K562 (cell line): ENCODE data around the gene NEMP1. TPM values are rescaled to one million over a fixed set of nuclear protein-coding genes. Genes with fewer than 3 reads are reported as not detected.

ENCODE experiments used
- ATAC-seq: fragments of 200-7000 bp; cut with Tn5 transposase; 3 replicates; pipeline ENCODE4 v1.9.1; 2020; ENCODE audit warnings: moderate library complexity
- BruUV-seq: library from RNA; stranded (reverse); fragments of 400-500 nt; replicated peaks from 2 replicates; lab custom pipeline; 2021; lab: Mats Ljungman, UMichigan
- CTCF ChIA-PET: fragments of 300-600 bp; formaldehyde crosslinking; extraction: SDS; loops from one replicate; lab custom pipeline; 2021; ENCODE audit warnings: low intra/inter-chr PET ratio; lab: Yijun Ruan, JAX
- POLR2A ChIA-PET: fragments of 300-600, 350-650 bp; sonication (Branson Sonifier 250); formaldehyde crosslinking; extraction: SDS; loops from one replicate; lab custom pipeline; 2021; ENCODE audit warnings: antibody characterized with exemption, inconsistent platforms; lab: Yijun Ruan, JAX
- DNase-seq, 4 experiments: peaks; one replicate each; pipeline versions ENCODE4 v3.0.0 to v3.0.0-alpha.2; 2011 to 2018; ENCODE audit warnings: low spot score in 3 of 4, mixed read lengths in 3 of 4; ENCODE audit errors: extremely low read depth in 1 of 4
- FAIRE-seq: peaks from 2 replicates; lab custom pipeline; 2011; peaks lifted over from hg19 to GRCh38; lab: Jason Lieb, UNC
- H2AFZ ChIP-seq: 2 replicates; pipeline ENCODE4 v1.6.0; 2011; ENCODE audit warnings: low read depth, low read length, control low read depth, inconsistent platforms
- H3K27ac ChIP-seq: fragments of 200-600 bp; 3 replicates; pipeline ENCODE4 v1.8.0; 2011; ENCODE audit warnings: low read depth, mild to moderate bottlenecking, control low read depth, inconsistent platforms, low read length, moderate library complexity, mixed read lengths; ENCODE audit errors: extremely low read depth
- H3K27me3 ChIP-seq, 2 experiments: fragments of 300-600 bp in 1 of 2; 2 replicates in 1 of 2; 3 replicates in 1 of 2; pipeline versions ENCODE4 v1.6.0 to v1.8.0; 2011; ENCODE audit warnings: inconsistent platforms in 2 of 2, low read length in 2 of 2, mild to moderate bottlenecking in 1 of 2, mixed read lengths in 1 of 2, moderate library complexity in 1 of 2; ENCODE audit not compliant: control insufficient read depth in 2 of 2, insufficient read depth in 2 of 2
- H3K36me3 ChIP-seq: fragments of 300-600 bp; 3 replicates; pipeline ENCODE4 v1.8.0; 2011; ENCODE audit warnings: mild to moderate bottlenecking, low read length, inconsistent platforms; ENCODE audit not compliant: control insufficient read depth, insufficient read depth
- H3K4me1 ChIP-seq, 2 experiments: fragments of 200-600 bp in 1 of 2; replicated peaks in 1 of 2; 2 replicates in 1 of 2; 3 replicates in 1 of 2; pipeline versions ENCODE4 v1.5.1 to v1.8.0; 2011; ENCODE audit warnings: inconsistent platforms in 2 of 2, low read length in 2 of 2, mild to moderate bottlenecking in 1 of 2, mixed read lengths in 1 of 2, moderate library complexity in 1 of 2; ENCODE audit not compliant: control insufficient read depth in 2 of 2, insufficient read depth in 2 of 2
- H3K4me2 ChIP-seq: 2 replicates; pipeline ENCODE4 v1.6.1; 2011; ENCODE audit warnings: low read length, control low read depth, inconsistent platforms, mixed read lengths; ENCODE audit not compliant: insufficient read depth
- H3K4me3 ChIP-seq: fragments of 200-600 bp; sonication (generic), shearing (Covaris generic); 2 replicates; pipeline ENCODE4 v1.5.1; 2016; ENCODE audit warnings: control low read depth, inconsistent platforms
- H3K79me2 ChIP-seq: fragments of 200-600 bp; 3 replicates; pipeline ENCODE4 v1.8.0; 2011; ENCODE audit warnings: low read length, inconsistent platforms; ENCODE audit not compliant: control insufficient read depth, insufficient read depth
- H3K9ac ChIP-seq, 2 experiments: 2 replicates each; pipeline versions ENCODE4 v1.6.0 to v1.6.1; 2011; ENCODE audit warnings: low read depth in 2 of 2, low read length in 2 of 2, control low read depth in 1 of 2, inconsistent platforms in 1 of 2, mild to moderate bottlenecking in 1 of 2, mixed read lengths in 1 of 2; ENCODE audit not compliant: insufficient read depth in 1 of 2
- H3K9me1 ChIP-seq: one replicate; pipeline ENCODE4 v1.6.0; 2011; ENCODE audit warnings: inconsistent platforms, mild to moderate bottlenecking, low read length, moderate library complexity; ENCODE audit not compliant: control insufficient read depth, insufficient read depth
- H3K9me3 ChIP-seq: replicated peaks from 2 replicates; pipeline ENCODE4 v1.5.1; 2011; ENCODE audit warnings: low read depth, low read length, inconsistent platforms; ENCODE audit not compliant: control insufficient read depth, insufficient read depth
- H4K20me1 ChIP-seq: replicated peaks from 2 replicates; pipeline ENCODE4 v1.6.1; 2011; ENCODE audit warnings: low read length, inconsistent platforms, mixed read lengths; ENCODE audit not compliant: control insufficient read depth, insufficient read depth
- ARNT ChIP-seq, 2 experiments: fragments of 450-650 bp; IDR thresholded peaks; 2 replicates each; pipeline ENCODE4 v1.6.1; 2016; ENCODE audit warnings: mild to moderate bottlenecking in 1 of 2
- CBFA2T2 ChIP-seq: fragments of 450-650 bp; conservative IDR thresholded peaks from 2 replicates; pipeline ENCODE4 v1.6.1; 2017; ENCODE audit warnings: mild to moderate bottlenecking
- CBFB ChIP-seq: sonication (generic); formaldehyde crosslinking; IDR thresholded peaks from 2 replicates; pipeline ENCODE4 v1.4.0; 2020; ENCODE audit warnings: mild to moderate bottlenecking, missing genetic modification reagents
- EP300 ChIP-seq: IDR thresholded peaks from 2 replicates; pipeline ENCODE4 v1.6.1; 2012; ENCODE audit warnings: low read length, improper control_type of control experiment
- FOXK2 ChIP-seq, 2 experiments: fragments of 450-650 bp; IDR thresholded peaks in 1 of 2; conservative IDR thresholded peaks in 1 of 2; 2 replicates each; pipeline ENCODE4 v1.6.1; 2016; ENCODE audit warnings: low read depth in 2 of 2, mild to moderate bottlenecking in 1 of 2
- FOXO4 ChIP-seq: fragments of 450-650 bp; formaldehyde crosslinking; IDR thresholded peaks from 2 replicates; pipeline ENCODE4 v1.4.0; 2020; ENCODE audit warnings: mild to moderate bottlenecking, moderate library complexity
- HDAC1 ChIP-seq, 2 experiments: fragments of 450-650 bp; IDR thresholded peaks; 2 replicates each; pipeline ENCODE4 v1.6.1; 2016 to 2017; ENCODE audit warnings: inconsistent platforms in 1 of 2, mild to moderate bottlenecking in 1 of 2, moderate library complexity in 1 of 2
- HDAC2 ChIP-seq: fragments of 450-650 bp; IDR thresholded peaks from 2 replicates; pipeline ENCODE4 v1.6.1; 2016; ENCODE audit warnings: mild to moderate bottlenecking
- KDM2B ChIP-seq: fragments of 250-450 bp; sonication (Bioruptor Pico); IDR thresholded peaks from 2 replicates; pipeline ENCODE4 v1.8.0; 2021; ENCODE audit warnings: mild to moderate bottlenecking, moderate library complexity
- KHSRP ChIP-seq: fragments of 450-650 bp; IDR thresholded peaks from 2 replicates; pipeline ENCODE4 v1.6.1; 2017
- MTA3 ChIP-seq: fragments of 450-650 bp; formaldehyde crosslinking; IDR thresholded peaks from 2 replicates; pipeline ENCODE4 v1.6.1; 2017; ENCODE audit warnings: mild to moderate bottlenecking, borderline replicate concordance
- RBM34 ChIP-seq: fragments of 200-400 bp; formaldehyde crosslinking; IDR thresholded peaks from 2 replicates; pipeline ENCODE4 v1.6.1; 2018; ENCODE audit warnings: low read length, borderline replicate concordance; ENCODE audit not compliant: insufficient read depth
- TBP ChIP-seq: optimal IDR thresholded peaks from 2 replicates; pipeline ENCODE3; 2011; ENCODE audit warnings: low read depth, low read length, improper control_type of control experiment
- ZFX ChIP-seq: sonication (generic); formaldehyde crosslinking; IDR thresholded peaks from 2 replicates; pipeline ENCODE4 v1.8.0; 2022; ENCODE audit warnings: mild to moderate bottlenecking, missing genetic modification reagents, moderate library complexity
- ZNF592 ChIP-seq: fragments of 450-650 bp; IDR thresholded peaks from 2 replicates; pipeline ENCODE4 v1.6.1; 2017; ENCODE audit warnings: antibody characterized with exemption, mild to moderate bottlenecking
- WGBS: fragments of 100-300 bp; shearing (Covaris generic); methylation state at CpG from one replicate; pipeline ENCODE4 v1.1.6; 2016; ENCODE audit warnings: low coverage, mixed read lengths; ENCODE audit not compliant: insufficient coverage; ENCODE audit errors: missing lambda C conversion rate; 5-methylcytosine and 5-hydroxymethylcytosine counted together
- in situ Hi-C: fragments of 300-500 bp; cut with MboI; formaldehyde crosslinking; loops from 4 replicates; pipeline ENCODE4 v1.15.0; 2018; ENCODE audit warnings: inconsistent platforms, mixed read lengths
- intact Hi-C: fragments of 100-400 bp; cut with micrococcal nuclease; formaldehyde crosslinking; loops from 2 replicates; pipeline ENCODE4 v1.14.2; 2022
- polyA plus RNA-seq, 8 experiments: library from polyadenylated mRNA; depleted of rRNA in 4 of 8; stranded (reverse) in 5 of 8; unstranded in 3 of 8; fragments of >200 nt; fragmentation: Nextera tagmentation in 2 of 8; fragmentation: Illumina TruSeq in 1 of 8; extraction: Ambion mirVana in 2 of 8; extraction: Trizol in 1 of 8; gene quantifications; 2 replicates each; pipeline versions ENCODE4 v1.2.1 to v1.2.3, GENCODE V29; 2011 to 2014; ENCODE audit warnings: inconsistent platforms in 1 of 8, missing spikeins in 1 of 8
- total RNA-seq, 7 experiments: library from RNA; depleted of rRNA in 6 of 7; stranded (reverse); fragments of >200 nt in 6 of 7; fragmentation: Illumina TruSeq in 2 of 7; extraction: Trizol in 2 of 7; gene quantifications; 2 replicates each; pipeline versions ENCODE4 v1.2.1 to v1.2.3, GENCODE V29; 2011 to 2021; ENCODE audit warnings: low replicate concordance in 1 of 7
- TF ChIP-seq, protein P1 (sequence below): sonication (generic); formaldehyde crosslinking; IDR thresholded peaks from 2 replicates; pipeline ENCODE4 v1.8.1; 2023; ENCODE audit warnings: mild to moderate bottlenecking, missing genetic modification reagents

Gene NEMP1
- total and polyA plus RNA-seq, 9 of the 15 experiments (the other 6 are each of a cell fraction or from before 2014, with no cell fraction given): 9.5 to 82.2 (median 41.2) TPM

GRCh38 chr12:57101892-57102695 lies 23.5 kb upstream of the NEMP1 start:
- H3K27me3 ChIP-seq: no peaks in the 10 kb centered on the region
- H3K9me1 ChIP-seq: no peaks in the 10 kb centered on the region
- peaks cover 56% of the 10 kb centered on the region for H3K36me3 ChIP-seq
- intact Hi-C loops (no loop called here), in situ Hi-C loops (no loop called here)
- BruUV-seq: no TSS peak
- H3K4me1 ChIP-seq: peaks cover 32 to 65% of the 10 kb centered on the region in 2 experiments
- POLR2A ChIA-PET: interaction anchor here (0.6 to 1.9 kb wide), 6 partner anchors 9 to 155 kb away, joined by 3 to 7 read pairs (median 4); partner anchors contain the start of genes NEMP1 and STAT6
- H3K27ac ChIP-seq: peak overlapping the region; percentile 76
- H3K4me3 ChIP-seq: no peak overlapping the region
- no peaks in the 10 kb centered on the region for H3K79me2 ChIP-seq
- FAIRE-seq: peak; percentile 96
- peak overlapping the region; percentile 80 for H2AFZ ChIP-seq
- H4K20me1 ChIP-seq: no peaks in the 10 kb centered on the region
- peak overlapping the region; percentile 73 for H3K4me2 ChIP-seq
- peak; percentile 64 to 84 (median 74) for DNase-seq
- H3K9ac ChIP-seq: peak overlapping the region; percentile 37 to 86
- peak; percentile 83 for ATAC-seq
- CTCF ChIA-PET: no interaction called here
- H3K9me3 ChIP-seq: no peaks in the 10 kb centered on the region
- 20% methylated on average over 15 of the region's 15 CpGs for WGBS
- TF ChIP-seq FOXO4 (CRISPR knock-in tag) (no peak), TBP (peak; percentile 18), CBFA2T2 (peak; percentile 66), ZFX (CRISPR knock-in tag) (peak; percentile 79), ZNF592 (peak; percentile 90), ARNT (IDR thresholded peaks at IDR 0.05) (no peak), KHSRP (no peak), HDAC2 (0 out of 2 replicates have a peak, but pooled peaks have one; percentile 11), EP300 (peak; percentile 41; the same call in 1 of the 2 replicates), FOXK2 (conservative IDR thresholded peaks at IDR 0.05 in 1 of 2, IDR thresholded peaks at IDR 0.05 in 1 of 2; ENCODE audit: low read depth in 2 of 2) (peak in 1 of 2 experiments; percentile 35; a peak in 2 of 4 replicates), RBM34 (no peak), MTA3 (0 out of 2 replicates have a peak, but pooled peaks have one; percentile 73), CBFB (CRISPR knock-in tag) (no peak), HDAC1 (IDR thresholded peaks at IDR 0.05) (peak in 1 of 2 experiments; percentile 29; a peak in 1 of 4 replicates), KDM2B (CRISPR knock-in tag) (no peak)
- TF ChIP-seq, protein P1, sequence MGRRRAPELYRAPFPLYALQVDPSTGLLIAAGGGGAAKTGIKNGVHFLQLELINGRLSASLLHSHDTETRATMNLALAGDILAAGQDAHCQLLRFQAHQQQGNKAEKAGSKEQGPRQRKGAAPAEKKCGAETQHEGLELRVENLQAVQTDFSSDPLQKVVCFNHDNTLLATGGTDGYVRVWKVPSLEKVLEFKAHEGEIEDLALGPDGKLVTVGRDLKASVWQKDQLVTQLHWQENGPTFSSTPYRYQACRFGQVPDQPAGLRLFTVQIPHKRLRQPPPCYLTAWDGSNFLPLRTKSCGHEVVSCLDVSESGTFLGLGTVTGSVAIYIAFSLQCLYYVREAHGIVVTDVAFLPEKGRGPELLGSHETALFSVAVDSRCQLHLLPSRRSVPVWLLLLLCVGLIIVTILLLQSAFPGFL (CRISPR knock-in tag): no peak
